Measurements from ENCODE around the gene HOXB9. TPM values are rescaled to one million over a fixed set of nuclear protein-coding genes. Genes with fewer than 3 reads are reported as not detected.

Gene HOXB9
- total RNA-seq, 4 donors from 2014 or later, result not detected

- in situ Hi-C loops (cut with MboI; ENCODE audit: low sequenced_read_pairs in 4 of 4) (no loop called here), intact Hi-C loops (cut with DNase I; ENCODE audit: low total_unique reads) (no loop called here)
- no peak overlapping the region for H3K27ac ChIP-seq
- no peaks in the 10 kb centered on the region for H3K9me3 ChIP-seq
- H3K4me1 ChIP-seq, result peaks cover 3 to 13% of the 10 kb centered on the region in 2 donors
- no peak overlapping the region for H3K4me3 ChIP-seq
- H3K27me3 ChIP-seq, result peaks cover 95 to 98% (median 96%) of the 10 kb centered on the region in 3 donors
- ATAC-seq (no peak), DNase-seq (no peak)
- TF ChIP-seq CTCF (IDR thresholded peaks at IDR 0.05 in 4 of 5, conservative IDR thresholded peaks at IDR 0.05 in 1 of 5) (no peak), POLR2A (IDR thresholded peaks at IDR 0.05) (no peak)
- H3K36me3 ChIP-seq, result no peaks in the 10 kb centered on the region
These were observed 25.7 kb downstream of the HOXB9 start for GRCh38 chr17:48600244-48601098.

- intact Hi-C loops (cut with DNase I; ENCODE audit: low total_unique reads) (no loop called here), in situ Hi-C loops (cut with MboI; ENCODE audit: low sequenced_read_pairs in 4 of 4) (loop anchor here in 3 of 4 donors (10.0 kb wide), 2 partner anchors 255 to 265 kb away; no protein-coding TSS in a partner anchor)
- no peak for ATAC-seq
- no peak overlapping the region for H3K4me3 ChIP-seq
- peaks cover 95 to 98% (median 95%) of the 10 kb centered on the region in 3 donors for H3K27me3 ChIP-seq
- H3K9me3 ChIP-seq, result no peaks in the 10 kb centered on the region
- H3K36me3 ChIP-seq, result no peaks in the 10 kb centered on the region
- DNase-seq, result no peak
- TF ChIP-seq POLR2A (IDR thresholded peaks at IDR 0.05), result no peak
- H3K27ac ChIP-seq, result no peak overlapping the region
- peaks cover 3 to 13% of the 10 kb centered on the region in 2 donors for H3K4me1 ChIP-seq
These were observed 26.8 kb downstream of the HOXB9 start for GRCh38 chr17:48599354-48599753.

- intact Hi-C loops (cut with DNase I; ENCODE audit: low total_unique reads), result no loop called here
These were observed 27.4 kb downstream of the HOXB9 start for GRCh38 chr17:48598736-48599135.

GRCh38 chr17:48597778-48598631 is 28.2 kb downstream of the HOXB9 start:
- H3K36me3 ChIP-seq, result no peaks in the 10 kb centered on the region
- no peak for TF ChIP-seq CTCF (IDR thresholded peaks at IDR 0.05 in 4 of 5, conservative IDR thresholded peaks at IDR 0.05 in 1 of 5)
- TF ChIP-seq POLR2A (IDR thresholded peaks at IDR 0.05), result peak in 1 of 2 donors; percentile 41
- H3K4me1 ChIP-seq, result peaks cover 3 to 21% of the 10 kb centered on the region in 2 donors
- DNase-seq (no peak), ATAC-seq (peak; percentile 15 to 27)
- H3K4me3 ChIP-seq, result peak overlapping the region; percentile 48 to 72 (median 58)
- intact Hi-C loops (cut with DNase I; ENCODE audit: low total_unique reads) (no loop called here), in situ Hi-C loops (cut with MboI; ENCODE audit: low sequenced_read_pairs in 4 of 4) (loop anchor here in 3 of 4 donors (10.0 kb wide), 2 partner anchors 253 to 263 kb away; no protein-coding TSS in a partner anchor)
- H3K27me3 ChIP-seq, result peaks cover 89 to 98% (median 94%) of the 10 kb centered on the region in 3 donors
- H3K27ac ChIP-seq, result peak overlapping the region; percentile 43 to 74 (median 72)
- no peaks in the 10 kb centered on the region for H3K9me3 ChIP-seq

More at GRCh38 chr17:48598736-48599135, 27.4 kb downstream of the HOXB9 start:
- no peaks in the 10 kb centered on the region for H3K36me3 ChIP-seq
- H3K4me1 ChIP-seq, result peaks cover 3 to 14% of the 10 kb centered on the region in 2 donors
- H3K27me3 ChIP-seq, result peaks cover 92 to 98% (median 95%) of the 10 kb centered on the region in 3 donors
- in situ Hi-C loops (cut with MboI; ENCODE audit: low sequenced_read_pairs in 4 of 4), result loop anchor here in 3 of 4 donors (10.0 kb wide), 2 partner anchors 254 to 264 kb away; no protein-coding TSS in a partner anchor
- no peak overlapping the region for H3K4me3 ChIP-seq
- H3K27ac ChIP-seq, result peak overlapping the region in 1 of 4 donors; percentile 73
- no peak for TF ChIP-seq POLR2A (IDR thresholded peaks at IDR 0.05)
- no peak for TF ChIP-seq CTCF (IDR thresholded peaks at IDR 0.05 in 4 of 5, conservative IDR thresholded peaks at IDR 0.05 in 1 of 5)
- ATAC-seq (no peak), DNase-seq (no peak)
- no peaks in the 10 kb centered on the region for H3K9me3 ChIP-seq

All from gastrocnemius medialis (tissue), 4 donors.